EL (cell line): ENCODE data around the gene NDST4.
A peak's percentile ranks its signal among the peaks of the same experiment; 100 is the strongest.
"Not testable (repeated sequence)": the region's sequence is repeated elsewhere in the genome, so short reads cannot be mapped to it uniquely, and the experiment has no call there.

ENCODE experiments used
- DNase-seq: peaks from one replicate; pipeline ENCODE4 v3.0.0-alpha.2; 2016

Gene NDST4

DNA sequence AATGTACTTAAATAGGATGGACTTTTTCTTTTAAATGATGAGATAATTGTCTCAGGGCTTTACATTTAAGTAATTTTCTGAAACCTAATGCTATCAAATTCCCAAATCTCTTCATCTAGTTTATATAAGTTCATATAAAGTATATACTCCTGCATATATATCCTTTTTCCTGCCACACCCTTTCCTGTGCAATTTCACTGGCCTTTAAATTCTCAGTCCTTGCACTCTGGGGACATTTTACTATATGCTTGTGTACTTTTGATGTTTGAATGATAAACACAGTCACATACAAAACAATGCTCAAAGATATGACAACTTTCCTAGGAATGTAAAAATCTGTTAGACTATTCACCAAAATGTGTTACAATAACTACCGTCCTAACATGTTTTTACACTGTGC is 60.1 kb downstream of the NDST4 start:
- DNase-seq: no peak

DNA sequence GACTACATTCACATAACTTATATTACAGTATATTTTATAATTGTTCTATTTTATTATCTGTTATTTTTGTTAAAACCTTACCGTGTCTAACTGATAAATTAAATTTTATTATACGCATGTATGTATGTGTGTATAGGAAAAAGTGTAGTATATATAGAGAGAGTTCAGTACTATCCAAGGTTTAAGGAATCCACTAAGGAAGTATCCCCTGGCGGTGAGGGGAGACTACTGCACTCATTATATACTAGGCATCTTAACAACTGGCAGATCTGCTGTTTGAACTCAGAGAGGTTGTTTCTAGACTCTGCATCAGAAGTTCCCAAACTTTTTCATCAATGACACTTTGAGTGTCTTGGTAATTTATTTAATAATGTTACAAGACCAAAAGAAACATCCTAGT is 70.9 kb downstream of the NDST4 start:
- DNase-seq: peak; percentile 0

GRCh38 chr4:115030281-115030680 is 83.1 kb downstream of the NDST4 start:
- DNase-seq: no peak

GRCh38 chr4:115028682-115029410 is 84.6 kb downstream of the NDST4 start:
- DNase-seq: no peak

DNA sequence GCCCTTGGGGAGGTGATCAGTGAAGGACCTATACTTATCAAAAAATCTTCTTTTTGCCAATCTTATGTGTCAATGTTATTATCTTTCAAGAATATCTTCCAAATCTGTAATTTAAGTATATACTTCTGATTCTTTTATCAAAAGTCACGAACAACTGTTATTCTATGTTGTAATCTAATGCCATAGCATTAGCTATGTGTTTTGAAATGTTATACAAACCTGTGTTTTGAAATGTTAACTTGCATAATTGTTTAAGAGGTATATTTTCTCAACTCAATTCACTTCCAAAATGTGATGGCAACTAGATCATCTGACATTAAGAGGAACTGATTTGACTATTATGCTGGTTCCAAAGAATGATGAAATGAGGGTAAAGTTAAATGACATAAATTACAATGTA is 113.5 kb downstream of the NDST4 start:
- no peak for DNase-seq

GRCh38 chr4:114998316-114998715 is 115.1 kb downstream of the NDST4 start:
- no peak for DNase-seq

- DNase-seq: no peak
These were observed 115.7 kb downstream of the NDST4 start for GRCh38 chr4:114997576-114998247.

- DNase-seq: no peak
These were observed 127.3 kb downstream of the NDST4 start for GRCh38 chr4:114986133-114986532.

DNA sequence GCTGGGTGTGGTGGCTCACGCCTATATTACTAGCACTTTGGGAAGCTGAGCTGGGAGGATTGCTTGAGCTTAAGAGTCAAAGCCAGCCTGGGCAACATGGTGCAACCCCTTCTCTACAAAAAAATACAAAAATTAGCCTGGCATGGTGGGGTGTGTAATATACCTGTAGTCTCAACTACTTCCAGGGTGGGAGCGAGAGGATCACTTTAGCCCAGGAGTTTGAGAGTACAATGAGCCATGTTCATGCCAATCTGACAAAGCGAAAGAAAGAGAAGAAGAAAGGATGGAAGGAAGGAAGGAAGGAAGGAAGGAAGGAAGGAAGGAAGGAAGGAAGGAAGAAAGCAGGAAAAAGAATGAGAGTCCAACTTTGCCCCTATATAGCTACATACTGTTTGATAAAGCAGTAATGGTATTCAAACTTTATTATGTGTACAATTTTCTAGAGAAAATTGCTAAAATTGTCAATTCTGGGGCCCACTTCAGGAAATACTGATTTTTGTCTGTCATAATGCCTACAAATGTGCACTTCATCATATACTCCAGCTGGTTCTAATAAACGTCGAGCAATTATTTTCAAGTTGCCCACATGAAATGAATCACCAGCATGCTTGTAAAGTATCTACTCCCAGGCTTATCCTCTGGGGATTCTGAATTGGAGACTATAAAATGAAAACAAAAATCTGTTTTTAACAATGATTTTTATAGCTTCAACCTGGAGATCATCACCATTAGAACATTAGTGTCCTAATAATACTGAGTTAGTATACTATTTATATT is 132.3 kb downstream of the NDST4 start:
- no peak for DNase-seq

DNA sequence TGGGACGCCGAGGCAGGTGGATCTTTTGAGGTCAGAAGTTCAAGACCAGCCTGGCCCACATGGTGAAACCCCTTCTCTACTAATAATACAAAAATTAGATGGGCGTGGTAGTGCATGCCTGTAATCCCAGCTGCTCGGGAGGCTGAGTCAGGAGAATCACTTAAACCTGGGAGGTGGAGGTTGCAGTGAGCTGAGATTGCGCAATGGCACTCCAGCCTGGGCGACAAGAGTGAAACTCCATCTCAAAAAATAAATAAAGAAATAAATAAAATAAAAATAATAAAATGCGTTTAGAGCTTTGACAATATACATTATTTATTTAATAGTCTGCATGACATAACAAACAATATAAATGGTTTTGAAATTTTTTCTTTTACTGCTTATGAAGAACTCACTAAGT is 133.0 kb downstream of the NDST4 start:
- not testable (repeated sequence) for DNase-seq

DNA sequence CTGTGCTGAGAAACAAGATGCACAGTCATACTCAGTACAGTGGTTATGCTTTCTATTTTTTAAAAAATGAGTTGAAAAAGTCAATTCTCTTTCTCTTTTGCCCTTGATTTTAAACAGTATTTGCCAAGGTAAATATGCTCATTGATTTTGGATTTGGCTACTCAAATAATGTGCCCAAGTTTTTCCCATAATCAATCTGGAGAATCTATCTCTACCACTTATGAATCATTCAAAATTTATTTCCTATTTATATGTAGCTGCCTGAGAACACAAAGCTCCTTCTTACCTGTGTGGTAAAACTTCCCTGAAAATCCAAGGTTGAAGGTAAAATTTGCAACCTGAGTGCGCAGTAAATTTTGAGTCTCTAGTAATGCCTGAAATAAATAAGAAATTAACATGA is 136.5 kb downstream of the NDST4 start:
- DNase-seq: no peak

DNA sequence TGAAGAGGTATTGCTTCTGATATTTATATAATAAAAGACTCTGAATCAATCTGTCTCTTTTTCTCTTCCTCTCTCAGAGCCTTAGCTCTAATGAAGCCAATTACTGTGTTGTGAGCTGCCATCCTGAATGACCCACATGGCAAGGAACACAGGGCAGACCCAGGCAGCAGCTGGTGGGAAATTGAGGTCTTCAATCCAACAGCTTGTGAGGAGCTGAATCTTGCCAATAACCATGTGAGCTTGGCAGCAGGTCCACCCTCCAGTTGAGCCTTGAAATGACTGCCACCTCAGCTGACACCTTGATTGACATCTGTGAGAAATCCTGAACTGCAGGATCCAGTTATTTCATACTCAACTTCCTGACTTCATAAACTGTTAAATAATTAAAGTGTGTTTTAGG is 149.4 kb downstream of the NDST4 start:
- no peak for DNase-seq

- no peak for DNase-seq
These were observed 167.8 kb downstream of the NDST4 start for GRCh38 chr4:114945616-114946015.

- no peak for DNase-seq
These were observed 171.9 kb downstream of the NDST4 start for GRCh38 chr4:114941503-114941902.

GRCh38 chr4:114927881-114928280 is 185.5 kb downstream of the NDST4 start:
- DNase-seq: no peak

- no peak for DNase-seq
These were observed 186.8 kb downstream of the NDST4 start for GRCh38 chr4:114926583-114926982.

DNA sequence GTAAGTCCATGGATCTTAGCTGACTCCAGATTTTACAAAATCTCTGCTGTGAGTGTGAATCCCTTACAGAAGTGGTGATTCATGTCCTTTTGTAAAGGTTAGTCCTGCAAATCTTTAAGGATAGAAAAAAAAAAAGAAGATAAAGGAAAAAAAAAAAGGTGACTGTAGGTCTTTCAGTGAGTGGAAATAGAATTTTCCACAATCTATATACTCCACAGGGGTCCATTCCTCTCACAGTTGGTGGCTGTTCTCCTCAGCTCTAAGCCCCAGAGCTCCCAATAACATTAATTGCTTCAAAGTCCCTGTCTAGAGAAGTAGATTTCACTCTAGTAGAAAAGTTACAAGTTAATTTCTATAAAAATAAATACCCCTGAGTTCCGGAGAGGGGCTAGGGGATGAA is 189.1 kb downstream of the NDST4 start:
- DNase-seq: no peak

DNA sequence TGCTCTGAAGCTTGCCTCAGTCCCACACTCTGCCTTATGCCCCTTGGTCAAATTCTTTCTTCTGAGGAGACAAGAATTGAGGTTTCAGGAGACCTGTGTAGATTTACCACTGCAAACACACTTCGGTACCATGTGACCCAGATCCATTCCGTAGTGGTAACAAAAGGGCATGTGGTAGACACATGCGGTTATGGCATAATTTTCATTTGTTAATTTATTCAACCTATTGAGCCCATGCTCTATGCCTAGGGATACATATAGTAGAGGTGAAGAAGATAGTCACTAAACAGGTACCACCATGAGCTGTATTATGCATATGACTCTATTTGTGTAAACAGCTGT is 190.9 kb downstream of the NDST4 start:
- DNase-seq: no peak

DNA sequence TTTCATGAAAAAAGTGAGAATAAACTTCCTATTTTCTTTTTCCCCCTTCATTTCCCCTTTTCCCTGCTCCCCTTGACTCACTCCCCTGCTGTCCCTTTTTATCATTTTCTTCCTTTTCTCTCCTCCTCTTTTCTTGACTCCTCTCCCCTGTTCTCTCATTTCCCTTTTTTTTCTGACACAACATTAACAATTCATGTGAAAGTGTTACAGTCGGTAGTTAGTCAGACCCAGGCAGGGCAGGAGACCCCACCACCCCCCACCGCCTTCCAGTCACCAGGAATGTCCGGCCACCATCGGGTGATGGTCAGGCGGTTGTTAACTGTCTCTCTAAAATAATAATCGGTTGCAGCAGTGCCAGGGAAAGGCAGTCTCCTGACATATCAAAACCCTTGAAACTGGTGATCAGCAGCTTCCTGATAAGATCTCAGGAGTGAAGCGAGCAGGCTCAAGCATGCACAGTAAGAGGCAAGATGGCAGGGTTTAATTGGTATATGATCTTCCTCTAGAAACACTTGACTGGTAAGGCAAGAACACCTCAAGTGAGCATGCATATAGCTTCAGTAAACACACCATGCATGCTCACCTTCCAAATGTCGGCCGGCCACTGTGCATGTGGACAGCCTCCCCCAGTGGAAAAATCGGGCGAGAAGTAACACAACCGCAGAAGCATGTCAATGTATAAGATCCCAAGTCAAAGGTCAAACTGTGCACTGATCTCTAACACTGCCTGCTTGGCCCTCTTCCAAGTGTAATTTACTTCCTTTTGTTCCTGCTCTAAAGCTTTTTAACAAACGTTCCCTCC is 191.4 kb downstream of the NDST4 start:
- no peak for DNase-seq

DNA sequence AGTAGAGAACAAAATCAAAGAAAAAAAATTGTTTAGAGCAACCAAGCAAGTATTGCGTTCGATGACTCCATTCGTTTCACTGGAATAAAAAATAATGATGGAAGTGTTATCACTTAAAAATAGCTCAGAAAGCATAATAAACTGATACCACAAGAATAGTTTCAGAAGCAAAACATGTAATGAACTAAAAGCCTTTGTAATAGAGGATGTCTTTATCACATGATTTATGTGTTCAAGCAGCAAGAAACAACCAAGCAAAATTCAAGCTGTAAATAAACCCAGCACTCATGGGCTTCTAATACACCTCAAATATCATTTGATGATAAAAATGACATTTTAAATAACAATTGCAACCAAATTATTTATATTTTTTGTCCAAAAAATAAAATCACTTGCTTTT is 192.2 kb downstream of the NDST4 start:
- DNase-seq: no peak

- DNase-seq: no peak
These were observed 202.3 kb downstream of the NDST4 start for GRCh38 chr4:114911111-114911510.

GRCh38 chr4:114907568-114907967 is 205.9 kb downstream of the NDST4 start:
- DNase-seq: no peak

DNA sequence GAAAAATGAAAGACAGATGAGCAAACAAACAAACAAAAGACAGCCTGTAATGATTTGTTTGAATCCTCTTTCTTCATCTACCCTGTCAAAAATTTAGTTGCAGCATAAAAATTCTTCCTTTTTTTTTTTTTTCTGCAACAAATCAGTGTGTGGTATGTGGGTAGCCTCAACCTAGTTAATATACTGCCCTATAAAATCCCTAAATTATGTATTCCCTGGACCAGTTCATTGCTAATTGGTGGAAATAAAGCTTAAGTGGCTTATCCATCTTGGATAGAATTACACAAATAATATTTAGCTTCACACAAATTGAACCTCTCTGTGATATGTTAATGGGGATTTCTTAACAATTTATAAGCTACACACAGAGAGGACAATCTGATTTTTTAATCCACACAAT is 208.4 kb downstream of the NDST4 start:
- no peak for DNase-seq
